Esophagus muscularis mucosa (tissue), 4 donors: ENCODE results near the gene NEK11. TPM values are rescaled to one million over a fixed set of nuclear protein-coding genes. Genes with fewer than 3 reads are reported as not detected.
"Not testable (repeated sequence)": the region's sequence is repeated elsewhere in the genome, so short reads cannot be mapped to it uniquely, and the experiment has no call there.

Source experiments
- DNase-seq: peaks from one replicate; pipeline ENCODE4 v3.0.0-alpha.2; 2017; ENCODE audit errors: extremely low spot score
- H3K27ac ChIP-seq, 4 donors: fragments of 200-600 bp; sonication (generic); replicated peaks in 1 of 4; 1 replicate in 3 of 4; 2 replicates in 1 of 4; pipeline ENCODE4 v1.5.1; 2016 to 2019; ENCODE audit warnings: mild to moderate bottlenecking in 1 of 4
- H3K27me3 ChIP-seq, 4 donors: fragments of 200-600 bp; sonication (generic); one replicate each; pipeline versions ENCODE4 v1.5.1 to v1.6.0; 2016 to 2019
- H3K36me3 ChIP-seq, 4 donors: fragments of 200-600 bp; sonication (generic); one replicate each; pipeline ENCODE4 v1.5.1; 2016 to 2019
- H3K4me1 ChIP-seq, 4 donors: fragments of 200-600 bp; sonication (generic); one replicate each; pipeline ENCODE4 v1.5.1; 2016 to 2019
- H3K4me3 ChIP-seq, 4 donors: fragments of 200-600 bp; sonication (generic); 1 replicate in 2 of 4; 2 replicates in 2 of 4; pipeline ENCODE4 v1.5.1; 2016 to 2019; ENCODE audit warnings: mild to moderate bottlenecking in 4 of 4, moderate library complexity in 1 of 4
- H3K9me3 ChIP-seq, 4 donors: fragments of 200-600 bp; sonication (generic); 1 replicate in 3 of 4; 2 replicates in 1 of 4; pipeline ENCODE4 v1.5.1; 2016 to 2019
- CTCF ChIP-seq, 3 experiments: fragments of 200-600 bp in 2 of 3; fragments of 450-650 bp in 1 of 3; sonication (generic) in 2 of 3; IDR thresholded peaks; one replicate each; pipeline ENCODE4 v1.5.1; 2017 to 2019; ENCODE audit warnings: antibody characterized with exemption in 3 of 3, mild to moderate bottlenecking in 2 of 3, moderate library complexity in 1 of 3
- EP300 ChIP-seq: sonication (generic); formaldehyde crosslinking; IDR thresholded peaks from one replicate; pipeline ENCODE4 v1.6.1; 2017; ENCODE audit warnings: antibody characterized with exemption
- POLR2A ChIP-seq: fragments of 450-650 bp; IDR thresholded peaks from one replicate; pipeline ENCODE4 v1.6.1; 2017; ENCODE audit warnings: antibody characterized with exemption, moderate library complexity, mild to moderate bottlenecking, low read depth
- POLR2AphosphoS5 ChIP-seq, 2 donors: sonication (generic); formaldehyde crosslinking; IDR thresholded peaks; one replicate each; pipeline ENCODE4 v1.6.1; 2017; ENCODE audit warnings: antibody characterized with exemption in 2 of 2
- WGBS: methylation state at CpG from one replicate; pipeline ENCODE4 v1.1.5; 2018; 5-methylcytosine and 5-hydroxymethylcytosine counted together
- intact Hi-C: fragments of 100-400 bp; cut with DNase I; formaldehyde crosslinking; loops from one replicate; pipeline ENCODE4 v1.15.1; 2023
- total RNA-seq, 4 donors: library from RNA; depleted of rRNA; stranded (reverse); fragments of >200 nt; gene quantifications; one replicate each; pipeline versions ENCODE4 v1.1.0 to v1.2.1, GENCODE V29; 2016

The NEK11 gene
- total RNA-seq, 4 donors from 2014 or later: 5.4 to 12.0 (median 6.8) TPM

DNA sequence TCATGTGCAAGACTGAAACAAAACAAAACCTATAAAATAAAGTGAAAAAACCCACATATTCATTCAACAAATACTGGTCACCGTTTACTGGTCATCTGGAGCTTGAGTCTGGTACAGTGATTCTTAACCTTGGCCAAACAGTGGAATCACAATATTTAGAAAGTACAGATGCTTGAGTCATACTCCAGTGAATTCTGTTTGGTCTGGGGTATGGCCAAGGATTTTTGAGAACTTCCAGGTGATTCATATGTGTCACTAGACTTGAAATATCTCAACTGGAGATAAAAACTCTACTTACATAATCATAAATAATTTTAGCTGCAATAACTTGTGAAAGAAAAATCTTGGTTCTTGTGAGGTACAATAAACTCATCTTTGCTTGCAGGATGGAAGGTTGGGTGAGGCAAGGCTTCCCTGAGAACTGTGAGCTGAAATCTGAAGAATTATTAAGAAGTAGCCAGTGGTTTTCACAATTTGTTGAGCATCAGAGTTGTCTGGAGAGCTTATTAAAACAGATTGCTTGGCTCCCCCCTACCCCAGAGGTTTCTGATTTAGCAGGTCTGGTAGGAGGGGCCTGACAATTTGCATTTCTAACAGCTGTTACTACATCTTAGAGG, 9.6 kb downstream of the NEK11 start:
- H3K27ac ChIP-seq: peak overlapping the region in 1 of 4 donors; percentile 10
- DNase-seq: no peak
- WGBS: 4% methylated on average over 1 of the region's 1 CpG
- TF ChIP-seq POLR2A (no peak), POLR2AphosphoS5 (IDR thresholded peaks at IDR 0.05) (peak in 1 of 2 donors; percentile 43)
- no peaks in the 10 kb centered on the region for H3K9me3 ChIP-seq
- no peak overlapping the region for H3K4me3 ChIP-seq
- H3K36me3 ChIP-seq: peaks cover 0 to 4% (median 0%) of the 10 kb centered on the region in 4 donors
- intact Hi-C loops: no loop called here
- H3K4me1 ChIP-seq: peaks cover 0 to 11% (median 6%) of the 10 kb centered on the region in 4 donors
- H3K27me3 ChIP-seq: no peaks in the 10 kb centered on the region

DNA sequence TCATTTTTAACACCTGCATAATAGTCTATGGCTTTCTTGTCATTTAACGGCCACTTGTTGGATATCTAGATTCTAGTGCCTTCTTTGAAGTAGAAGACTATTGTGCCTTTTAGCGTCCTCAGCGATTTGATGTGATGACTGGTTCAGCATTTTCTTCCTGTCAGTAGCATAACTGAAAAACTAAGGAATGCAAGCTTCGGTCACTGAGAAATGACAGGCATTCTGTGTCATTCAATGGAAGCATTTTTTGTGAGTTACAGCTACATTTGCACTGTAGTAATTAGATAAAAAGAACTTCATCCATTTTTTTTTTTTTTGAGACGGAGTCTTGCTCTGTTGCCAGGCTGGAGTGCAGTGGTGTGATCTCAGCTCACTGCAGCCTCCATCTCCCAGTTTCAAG, 10.3 kb downstream of the NEK11 start:
- intact Hi-C loops: no loop called here
- WGBS: 82% methylated on average over 5 of the region's 5 CpGs

DNA sequence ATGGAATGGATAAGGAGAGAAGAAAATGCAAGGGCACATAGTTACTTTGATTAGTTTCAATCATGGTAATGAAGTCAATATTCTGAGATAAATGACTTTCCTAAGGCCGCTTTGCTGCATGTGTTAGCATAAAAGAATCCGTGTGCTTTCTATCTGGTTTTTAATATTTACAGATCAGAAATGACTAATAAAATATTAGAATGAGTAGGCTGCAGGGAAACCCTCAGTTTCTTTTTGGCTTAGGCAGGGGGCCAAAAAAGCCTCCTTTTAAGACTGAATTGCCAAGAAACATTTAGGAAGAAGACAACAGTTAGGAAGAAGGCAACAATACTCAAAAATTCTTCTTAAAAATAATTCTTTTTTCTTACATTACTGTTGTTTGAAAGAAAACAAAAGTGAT, 11.6 kb downstream of the NEK11 start:
- no peaks in the 10 kb centered on the region for H3K9me3 ChIP-seq
- no peaks in the 10 kb centered on the region for H3K27me3 ChIP-seq
- H3K4me1 ChIP-seq: peaks cover 0 to 11% (median 6%) of the 10 kb centered on the region in 4 donors
- TF ChIP-seq POLR2AphosphoS5 (IDR thresholded peaks at IDR 0.05): no peak
- TF ChIP-seq POLR2A: no peak
- TF ChIP-seq CTCF (IDR thresholded peaks at IDR 0.05): no peak
- no peak for TF ChIP-seq EP300
- peaks cover 0 to 8% (median 0%) of the 10 kb centered on the region in 4 donors for H3K36me3 ChIP-seq
- intact Hi-C loops: no loop called here
- 58% methylated on average over 2 of the region's 2 CpGs for WGBS
- no peak overlapping the region for H3K27ac ChIP-seq
- no peak for DNase-seq
- H3K4me3 ChIP-seq: no peak overlapping the region

More for the DNA sequence above, 10.3 kb downstream of the NEK11 start:
- H3K4me3 ChIP-seq: no peak overlapping the region
- no peak overlapping the region for H3K27ac ChIP-seq
- TF ChIP-seq POLR2A (no peak), EP300 (no peak), CTCF (IDR thresholded peaks at IDR 0.05) (no peak)
- peaks cover 0 to 11% (median 6%) of the 10 kb centered on the region in 4 donors for H3K4me1 ChIP-seq
- no peaks in the 10 kb centered on the region for H3K9me3 ChIP-seq
- peaks cover 0 to 7% (median 0%) of the 10 kb centered on the region in 4 donors for H3K36me3 ChIP-seq
- no peak for DNase-seq
- no peaks in the 10 kb centered on the region for H3K27me3 ChIP-seq

- WGBS: 90% methylated on average over 5 of the region's 10 CpGs
- H3K4me1 ChIP-seq, H3K4me3 ChIP-seq, H3K36me3 ChIP-seq, DNase-seq, intact Hi-C loops, H3K27ac ChIP-seq, H3K27me3 ChIP-seq, H3K9me3 ChIP-seq: not testable (repeated sequence)
Measured at GRCh38 chr3:131042271-131042985, 15.8 kb downstream of the NEK11 start.

- Histone ChIP-seq H3K27ac (no peak overlapping the region), H3K27me3 (no peaks in the 10 kb centered on the region), H3K9me3 (no peaks in the 10 kb centered on the region), H3K36me3 (peaks cover 0 to 4% (median 0%) of the 10 kb centered on the region in 4 donors), H3K4me3 (no peak overlapping the region), H3K4me1 (no peaks in the 10 kb centered on the region)
- no peak for TF ChIP-seq CTCF (IDR thresholded peaks at IDR 0.05)
- TF ChIP-seq POLR2AphosphoS5 (IDR thresholded peaks at IDR 0.05): no peak
- no peak for TF ChIP-seq POLR2A
- no peak for TF ChIP-seq EP300
- 88% methylated on average over 2 of the region's 2 CpGs for WGBS
- intact Hi-C loops: no loop called here
- DNase-seq: no peak
Measured at GRCh38 chr3:131047582-131047981, 20.9 kb downstream of the NEK11 start.
